ENCODE data around the gene PYCR2. TPM values are rescaled to one million over a fixed set of nuclear protein-coding genes. Genes with fewer than 3 reads are reported as not detected.

The PYCR2 gene
- total RNA-seq, 1 donor from 2014 or later: 64.0 TPM

DNA sequence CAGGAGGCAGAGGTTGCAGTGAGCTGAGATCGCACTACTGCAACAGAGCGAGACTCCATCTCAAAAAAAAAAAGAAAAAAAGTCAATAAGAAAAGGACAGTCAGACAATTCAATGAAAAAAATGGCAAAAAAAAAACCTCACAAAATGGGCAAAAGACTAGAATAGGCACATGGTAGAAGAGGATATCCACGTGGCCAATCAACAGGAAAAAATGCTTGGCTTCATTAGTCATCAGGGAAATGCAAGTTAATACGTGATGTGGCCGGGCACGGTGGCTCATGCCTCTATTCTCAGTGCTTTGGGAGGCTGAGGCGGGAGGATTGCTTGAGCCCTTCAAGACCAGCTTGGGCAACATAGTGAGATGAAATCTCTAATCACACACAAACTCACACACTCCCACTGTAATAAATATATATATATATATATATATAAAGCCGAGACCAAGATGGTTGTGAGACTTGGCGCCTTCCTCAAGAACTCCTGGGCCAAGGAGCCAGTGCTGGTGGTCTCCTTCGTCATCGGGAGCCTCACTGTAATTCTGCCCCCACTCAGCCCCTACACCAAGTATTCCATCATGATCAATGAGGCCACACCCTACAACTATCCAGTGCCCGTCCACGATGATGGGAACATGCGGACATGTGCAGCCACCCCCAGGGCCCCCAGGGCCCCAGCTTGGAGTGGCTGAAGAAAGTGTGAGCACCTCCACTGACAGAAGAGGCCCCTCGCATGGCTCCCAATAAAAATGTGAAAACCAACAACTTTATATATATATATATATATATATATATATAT is 39.9 kb upstream of the PYCR2 start:
- TF ChIP-seq, protein P1, sequence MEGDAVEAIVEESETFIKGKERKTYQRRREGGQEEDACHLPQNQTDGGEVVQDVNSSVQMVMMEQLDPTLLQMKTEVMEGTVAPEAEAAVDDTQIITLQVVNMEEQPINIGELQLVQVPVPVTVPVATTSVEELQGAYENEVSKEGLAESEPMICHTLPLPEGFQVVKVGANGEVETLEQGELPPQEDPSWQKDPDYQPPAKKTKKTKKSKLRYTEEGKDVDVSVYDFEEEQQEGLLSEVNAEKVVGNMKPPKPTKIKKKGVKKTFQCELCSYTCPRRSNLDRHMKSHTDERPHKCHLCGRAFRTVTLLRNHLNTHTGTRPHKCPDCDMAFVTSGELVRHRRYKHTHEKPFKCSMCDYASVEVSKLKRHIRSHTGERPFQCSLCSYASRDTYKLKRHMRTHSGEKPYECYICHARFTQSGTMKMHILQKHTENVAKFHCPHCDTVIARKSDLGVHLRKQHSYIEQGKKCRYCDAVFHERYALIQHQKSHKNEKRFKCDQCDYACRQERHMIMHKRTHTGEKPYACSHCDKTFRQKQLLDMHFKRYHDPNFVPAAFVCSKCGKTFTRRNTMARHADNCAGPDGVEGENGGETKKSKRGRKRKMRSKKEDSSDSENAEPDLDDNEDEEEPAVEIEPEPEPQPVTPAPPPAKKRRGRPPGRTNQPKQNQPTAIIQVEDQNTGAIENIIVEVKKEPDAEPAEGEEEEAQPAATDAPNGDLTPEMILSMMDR (IDR thresholded peaks at IDR 0.05; ENCODE audit: borderline replicate concordance): no peak
- intact Hi-C loops (cut with micrococcal nuclease): no loop called here
- Histone ChIP-seq H3K4me3 (no peak overlapping the region), H3K9me3 (replicated peaks) (no peaks in the 10 kb centered on the region), H3K36me3 (no peaks in the 10 kb centered on the region), H3K4me1 (peaks cover 4% of the 10 kb centered on the region), H3K27ac (replicated peaks) (no peak overlapping the region), H3K27me3 (ENCODE audit: low read depth) (peaks cover 17% of the 10 kb centered on the region)
- no peak for DNase-seq

DNA sequence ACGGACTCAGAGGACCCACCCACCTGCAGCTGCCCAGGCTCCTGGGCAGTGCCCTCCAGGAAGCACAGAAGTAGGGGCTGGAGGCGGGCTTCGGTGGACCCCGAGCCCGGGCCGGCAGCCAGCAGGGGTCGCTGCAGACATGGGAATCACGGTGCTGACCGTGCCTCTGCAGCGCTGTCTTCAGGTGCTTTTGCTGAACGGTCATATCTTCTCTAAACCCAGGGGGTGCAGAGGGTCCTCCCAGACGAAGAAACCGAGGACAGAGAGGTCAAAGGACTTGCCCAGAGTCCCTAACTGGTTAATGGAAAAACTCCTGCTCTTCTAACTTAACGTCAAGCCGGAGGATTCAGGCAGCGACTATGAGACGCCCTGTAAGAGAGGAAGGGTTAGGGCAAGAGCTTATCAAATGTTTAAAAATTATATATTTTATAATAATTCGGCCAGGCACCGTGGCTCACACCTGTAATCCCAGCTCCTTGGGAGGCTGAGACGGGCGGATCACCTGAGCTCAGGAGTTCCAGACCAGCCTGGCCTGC is 38.5 kb upstream of the PYCR2 start:
- intact Hi-C loops (cut with micrococcal nuclease): no loop called here
- peak; percentile 33 for DNase-seq
- TF ChIP-seq, protein P1 (IDR thresholded peaks at IDR 0.05; ENCODE audit: borderline replicate concordance): peak; percentile 65
- Histone ChIP-seq H3K4me1 (peaks cover 4% of the 10 kb centered on the region), H3K4me3 (no peak overlapping the region), H3K27me3 (ENCODE audit: low read depth) (peaks cover 17% of the 10 kb centered on the region), H3K27ac (replicated peaks) (no peak overlapping the region), H3K9me3 (replicated peaks) (no peaks in the 10 kb centered on the region), H3K36me3 (no peaks in the 10 kb centered on the region)

DNA sequence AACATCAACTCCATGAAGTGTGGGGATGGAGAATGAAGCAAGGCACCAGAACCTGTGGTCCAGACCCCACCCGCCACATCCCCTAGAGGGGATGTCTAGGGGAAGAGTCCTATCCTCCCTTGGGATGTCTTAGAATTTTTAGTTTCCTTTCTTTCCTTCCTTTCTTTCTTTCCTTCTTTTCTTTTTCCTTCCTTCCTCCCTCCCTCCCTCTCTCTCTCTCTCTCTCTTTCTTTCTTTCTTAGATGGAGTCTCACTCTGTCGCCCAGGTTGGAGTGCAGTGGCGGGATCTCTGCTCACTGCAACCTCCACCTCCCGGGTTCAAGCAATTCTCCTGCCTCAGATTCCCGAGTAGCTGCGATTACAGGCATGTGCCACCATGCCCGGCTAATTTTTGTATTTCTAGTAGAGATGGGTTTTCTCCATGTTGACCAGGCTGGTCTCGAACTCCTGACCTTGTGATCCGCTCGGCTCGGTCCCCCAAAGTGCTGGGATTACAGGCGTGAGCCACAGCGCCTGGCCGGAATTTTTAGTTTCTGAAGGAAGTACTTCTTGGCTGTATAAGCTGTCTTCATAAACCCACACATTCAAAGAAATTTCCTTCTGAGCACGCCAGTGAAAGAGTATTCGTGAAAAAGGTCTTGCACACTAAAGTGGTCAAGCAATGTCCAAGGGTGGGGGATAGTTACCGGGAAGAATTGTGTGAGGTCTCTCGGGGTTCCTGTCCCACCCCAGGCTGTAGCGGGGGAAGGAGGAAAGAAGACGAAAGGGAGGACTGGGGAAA is 37.8 kb upstream of the PYCR2 start:
- H3K27ac ChIP-seq (replicated peaks): no peak overlapping the region
- peaks cover 17% of the 10 kb centered on the region for H3K27me3 ChIP-seq (ENCODE audit: low read depth)
- peaks cover 4% of the 10 kb centered on the region for H3K4me1 ChIP-seq
- intact Hi-C loops (cut with micrococcal nuclease): no loop called here
- H3K4me3 ChIP-seq: no peak overlapping the region
- no peaks in the 10 kb centered on the region for H3K9me3 ChIP-seq (replicated peaks)
- DNase-seq: no peak
- no peaks in the 10 kb centered on the region for H3K36me3 ChIP-seq
- TF ChIP-seq, protein P1 (IDR thresholded peaks at IDR 0.05; ENCODE audit: borderline replicate concordance): no peak

DNA sequence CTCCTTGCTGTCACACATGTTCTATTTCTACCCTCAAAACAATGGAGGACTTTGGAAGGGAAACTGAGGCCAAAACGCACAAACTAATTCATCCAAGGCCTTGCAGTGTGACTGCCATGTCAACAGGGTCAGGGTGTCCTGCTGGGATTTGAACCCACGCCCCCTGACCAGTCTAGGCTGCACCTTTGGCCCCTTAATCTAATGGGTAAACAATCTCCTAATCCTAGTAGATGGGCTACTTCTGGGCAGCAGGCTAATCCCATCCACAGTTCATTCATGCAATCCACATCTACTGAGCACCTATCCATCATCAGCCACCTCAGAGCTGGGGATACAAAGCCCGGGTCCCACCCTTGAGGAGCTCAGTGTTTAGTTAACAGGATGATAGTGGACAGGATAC is 34.0 kb upstream of the PYCR2 start:
- DNase-seq: no peak
- H3K4me1 ChIP-seq: peaks cover 4% of the 10 kb centered on the region
- H3K27ac ChIP-seq (replicated peaks): no peak overlapping the region
- no peaks in the 10 kb centered on the region for H3K36me3 ChIP-seq
- intact Hi-C loops (cut with micrococcal nuclease): no loop called here
- H3K27me3 ChIP-seq (ENCODE audit: low read depth): peaks cover 17% of the 10 kb centered on the region
- H3K4me3 ChIP-seq: no peak overlapping the region
- TF ChIP-seq, protein P1 (IDR thresholded peaks at IDR 0.05; ENCODE audit: borderline replicate concordance): no peak
- no peaks in the 10 kb centered on the region for H3K9me3 ChIP-seq (replicated peaks)

DNA sequence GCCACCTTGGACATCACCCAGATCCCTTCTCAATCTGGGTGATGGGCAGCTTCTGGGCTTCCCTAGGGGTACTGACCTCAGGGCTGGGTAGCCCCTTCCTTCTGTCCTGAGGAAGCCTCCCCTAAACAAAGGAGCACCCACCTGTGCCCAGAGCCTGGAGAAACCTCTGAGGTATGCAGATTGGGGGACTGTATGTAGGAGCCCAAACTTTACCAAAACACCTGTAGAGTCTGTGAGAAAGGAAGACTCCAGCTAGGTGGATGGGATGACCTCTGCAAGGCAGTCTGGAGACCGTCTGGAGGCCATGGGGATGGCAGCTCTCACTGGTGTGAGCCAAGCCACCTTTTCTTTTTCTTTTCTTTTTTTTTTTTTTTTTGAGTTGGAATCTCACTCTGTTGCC is 30.7 kb upstream of the PYCR2 start:
- Histone ChIP-seq H3K36me3 (no peaks in the 10 kb centered on the region), H3K27ac (replicated peaks) (no peak overlapping the region), H3K4me1 (no peaks in the 10 kb centered on the region), H3K27me3 (ENCODE audit: low read depth) (peaks cover 24% of the 10 kb centered on the region), H3K4me3 (no peak overlapping the region), H3K9me3 (replicated peaks) (no peaks in the 10 kb centered on the region)
- intact Hi-C loops (cut with micrococcal nuclease): no loop called here
- TF ChIP-seq, protein P1 (IDR thresholded peaks at IDR 0.05; ENCODE audit: borderline replicate concordance): no peak
- no peak for DNase-seq
